ENCODE results near the gene ANGPTL3.
"Not testable (repeated sequence)": the region's sequence is repeated elsewhere in the genome, so short reads cannot be mapped to it uniquely, and the experiment has no call there.

The ANGPTL3 gene

GRCh38 chr1:62590970-62591368 lies 6.4 kb upstream of the ANGPTL3 start:
- H3K4me1 ChIP-seq (ENCODE audit: control insufficient read depth, insufficient read depth, low read length): peaks cover 6% of the 10 kb centered on the region
- H3K9me3 ChIP-seq (ENCODE audit: control insufficient read depth, insufficient read depth, low read length): no peaks in the 10 kb centered on the region
- H3K4me3 ChIP-seq (ENCODE audit: low read depth, low read length): no peak overlapping the region
- H3K9ac ChIP-seq (ENCODE audit: low read depth, low read length): no peak overlapping the region
- no peaks in the 10 kb centered on the region for H3K36me3 ChIP-seq (ENCODE audit: control insufficient read depth, insufficient read depth, low read length)
- no peaks in the 10 kb centered on the region for H3K27me3 ChIP-seq (ENCODE audit: control insufficient read depth, insufficient read depth, low read length)

GRCh38 chr1:62593825-62594394 lies 3.4 kb upstream of the ANGPTL3 start:
- H3K4me3 ChIP-seq (ENCODE audit: low read depth, low read length): no peak overlapping the region
- no peaks in the 10 kb centered on the region for H3K36me3 ChIP-seq (ENCODE audit: control insufficient read depth, insufficient read depth, low read length)
- H3K27me3 ChIP-seq (ENCODE audit: control insufficient read depth, insufficient read depth, low read length): no peaks in the 10 kb centered on the region

GRCh38 chr1:62595647-62596046 lies 1.7 kb upstream of the ANGPTL3 start:
- H3K9me3 ChIP-seq (ENCODE audit: control insufficient read depth, insufficient read depth, low read length): no peaks in the 10 kb centered on the region
- H3K4me3 ChIP-seq (ENCODE audit: low read depth, low read length): no peak overlapping the region
- no peaks in the 10 kb centered on the region for H3K4me1 ChIP-seq (ENCODE audit: control insufficient read depth, insufficient read depth, low read length)
- H3K36me3 ChIP-seq (ENCODE audit: control insufficient read depth, insufficient read depth, low read length): no peaks in the 10 kb centered on the region
- no peaks in the 10 kb centered on the region for H3K27me3 ChIP-seq (ENCODE audit: control insufficient read depth, insufficient read depth, low read length)
- no peak overlapping the region for H3K9ac ChIP-seq (ENCODE audit: low read depth, low read length)

More at GRCh38 chr1:62593825-62594394, 3.4 kb upstream of the ANGPTL3 start:
- Histone ChIP-seq H3K4me1 (ENCODE audit: control insufficient read depth, insufficient read depth, low read length) (no peaks in the 10 kb centered on the region), H3K9ac (ENCODE audit: low read depth, low read length) (no peak overlapping the region), H3K9me3 (ENCODE audit: control insufficient read depth, insufficient read depth, low read length) (no peaks in the 10 kb centered on the region)

- no peaks in the 10 kb centered on the region for H3K4me1 ChIP-seq (ENCODE audit: control insufficient read depth, insufficient read depth, low read length)
- H3K9ac ChIP-seq (ENCODE audit: low read depth, low read length): no peak overlapping the region
- H3K4me3 ChIP-seq (ENCODE audit: low read depth, low read length): no peak overlapping the region
- H3K36me3 ChIP-seq (ENCODE audit: control insufficient read depth, insufficient read depth, low read length): no peaks in the 10 kb centered on the region
- H3K27me3 ChIP-seq (ENCODE audit: control insufficient read depth, insufficient read depth, low read length): no peaks in the 10 kb centered on the region
- no peaks in the 10 kb centered on the region for H3K9me3 ChIP-seq (ENCODE audit: control insufficient read depth, insufficient read depth, low read length)
Measured at GRCh38 chr1:62599044-62599443, 1.7 kb downstream of the ANGPTL3 start.

GRCh38 chr1:62601457-62601856 lies 4.1 kb downstream of the ANGPTL3 start:
- H3K9me3 ChIP-seq (ENCODE audit: control insufficient read depth, insufficient read depth, low read length): no peaks in the 10 kb centered on the region
- no peaks in the 10 kb centered on the region for H3K27me3 ChIP-seq (ENCODE audit: control insufficient read depth, insufficient read depth, low read length)
- no peaks in the 10 kb centered on the region for H3K36me3 ChIP-seq (ENCODE audit: control insufficient read depth, insufficient read depth, low read length)
- no peak overlapping the region for H3K9ac ChIP-seq (ENCODE audit: low read depth, low read length)
- no peak overlapping the region for H3K4me3 ChIP-seq (ENCODE audit: low read depth, low read length)
- H3K4me1 ChIP-seq (ENCODE audit: control insufficient read depth, insufficient read depth, low read length): no peaks in the 10 kb centered on the region

- Histone ChIP-seq H3K9me3 (ENCODE audit: control insufficient read depth, insufficient read depth, low read length) (no peaks in the 10 kb centered on the region), H3K27me3 (ENCODE audit: control insufficient read depth, insufficient read depth, low read length) (no peaks in the 10 kb centered on the region), H3K4me3 (ENCODE audit: low read depth, low read length) (no peak overlapping the region), H3K4me1 (ENCODE audit: control insufficient read depth, insufficient read depth, low read length) (no peaks in the 10 kb centered on the region), H3K36me3 (ENCODE audit: control insufficient read depth, insufficient read depth, low read length) (no peaks in the 10 kb centered on the region), H3K9ac (ENCODE audit: low read depth, low read length) (no peak overlapping the region)
Measured at GRCh38 chr1:62608905-62609304, 11.6 kb downstream of the ANGPTL3 start.

GRCh38 chr1:62610588-62610987 lies 13.3 kb downstream of the ANGPTL3 start:
- not testable (repeated sequence) for H3K36me3 ChIP-seq (ENCODE audit: control insufficient read depth, insufficient read depth, low read length); H3K9me3 ChIP-seq (ENCODE audit: control insufficient read depth, insufficient read depth, low read length); H3K4me3 ChIP-seq (ENCODE audit: low read depth, low read length); H3K9ac ChIP-seq (ENCODE audit: low read depth, low read length); H3K27me3 ChIP-seq (ENCODE audit: control insufficient read depth, insufficient read depth, low read length); H3K4me1 ChIP-seq (ENCODE audit: control insufficient read depth, insufficient read depth, low read length)

- no peak overlapping the region for H3K4me3 ChIP-seq (ENCODE audit: low read depth, low read length)
- H3K9me3 ChIP-seq (ENCODE audit: control insufficient read depth, insufficient read depth, low read length): no peaks in the 10 kb centered on the region
Measured at GRCh38 chr1:62612770-62613169, 15.4 kb downstream of the ANGPTL3 start.

GRCh38 chr1:62613325-62613727 lies 16.0 kb downstream of the ANGPTL3 start:
- no peak overlapping the region for H3K4me3 ChIP-seq (ENCODE audit: low read depth, low read length)
- no peaks in the 10 kb centered on the region for H3K36me3 ChIP-seq (ENCODE audit: control insufficient read depth, insufficient read depth, low read length)
- H3K9me3 ChIP-seq (ENCODE audit: control insufficient read depth, insufficient read depth, low read length): no peaks in the 10 kb centered on the region
- no peaks in the 10 kb centered on the region for H3K27me3 ChIP-seq (ENCODE audit: control insufficient read depth, insufficient read depth, low read length)
- no peak overlapping the region for H3K9ac ChIP-seq (ENCODE audit: low read depth, low read length)
- H3K4me1 ChIP-seq (ENCODE audit: control insufficient read depth, insufficient read depth, low read length): no peaks in the 10 kb centered on the region

More at GRCh38 chr1:62612770-62613169, 15.4 kb downstream of the ANGPTL3 start:
- Histone ChIP-seq H3K9ac (ENCODE audit: low read depth, low read length) (no peak overlapping the region), H3K4me1 (ENCODE audit: control insufficient read depth, insufficient read depth, low read length) (no peaks in the 10 kb centered on the region), H3K27me3 (ENCODE audit: control insufficient read depth, insufficient read depth, low read length) (no peaks in the 10 kb centered on the region), H3K36me3 (ENCODE audit: control insufficient read depth, insufficient read depth, low read length) (no peaks in the 10 kb centered on the region)

- Histone ChIP-seq H3K4me3 (ENCODE audit: low read depth, low read length) (no peak overlapping the region), H3K27me3 (ENCODE audit: control insufficient read depth, insufficient read depth, low read length) (no peaks in the 10 kb centered on the region), H3K9ac (ENCODE audit: low read depth, low read length) (no peak overlapping the region), H3K36me3 (ENCODE audit: control insufficient read depth, insufficient read depth, low read length) (no peaks in the 10 kb centered on the region), H3K4me1 (ENCODE audit: control insufficient read depth, insufficient read depth, low read length) (no peaks in the 10 kb centered on the region), H3K9me3 (ENCODE audit: control insufficient read depth, insufficient read depth, low read length) (no peaks in the 10 kb centered on the region)
Measured at GRCh38 chr1:62613890-62614289, 16.6 kb downstream of the ANGPTL3 start.

- Histone ChIP-seq H3K27me3 (ENCODE audit: control insufficient read depth, insufficient read depth, low read length) (no peaks in the 10 kb centered on the region), H3K4me3 (ENCODE audit: low read depth, low read length) (no peak overlapping the region), H3K36me3 (ENCODE audit: control insufficient read depth, insufficient read depth, low read length) (no peaks in the 10 kb centered on the region), H3K4me1 (ENCODE audit: control insufficient read depth, insufficient read depth, low read length) (no peaks in the 10 kb centered on the region), H3K9ac (ENCODE audit: low read depth, low read length) (no peak overlapping the region), H3K9me3 (ENCODE audit: control insufficient read depth, insufficient read depth, low read length) (no peaks in the 10 kb centered on the region)
Measured at GRCh38 chr1:62621907-62622306, 24.6 kb downstream of the ANGPTL3 start.

- H3K4me1 ChIP-seq (ENCODE audit: control insufficient read depth, insufficient read depth, low read length): no peaks in the 10 kb centered on the region
- H3K4me3 ChIP-seq (ENCODE audit: low read depth, low read length): no peak overlapping the region
- no peaks in the 10 kb centered on the region for H3K9me3 ChIP-seq (ENCODE audit: control insufficient read depth, insufficient read depth, low read length)
- no peaks in the 10 kb centered on the region for H3K36me3 ChIP-seq (ENCODE audit: control insufficient read depth, insufficient read depth, low read length)
- H3K27me3 ChIP-seq (ENCODE audit: control insufficient read depth, insufficient read depth, low read length): no peaks in the 10 kb centered on the region
- no peak overlapping the region for H3K9ac ChIP-seq (ENCODE audit: low read depth, low read length)
Measured at GRCh38 chr1:62625415-62625814, 28.1 kb downstream of the ANGPTL3 start.

All from iPS-15b (cell line).